OCI-LY7 (cell line): ENCODE results near the gene REXO1. TPM values are rescaled to one million over a fixed set of nuclear protein-coding genes. Genes with fewer than 3 reads are reported as not detected.

Experiments used
- BruUV-seq: library from RNA; stranded (reverse); fragments of 400-500 nt; replicated peaks from 2 replicates; lab custom pipeline; 2021; lab: Mats Ljungman, UMichigan
- CTCF ChIA-PET: fragments of 300-600 bp; sonication (Branson Sonifier 250); formaldehyde crosslinking; loops from one replicate; lab custom pipeline; 2022; ENCODE audit warnings: antibody characterized with exemption; ENCODE audit not compliant: unreplicated experiment; lab: Charles Lee
- POLR2A ChIA-PET: fragments of 300-600 bp; sonication (Branson Sonifier 250); formaldehyde crosslinking; loops from one replicate; lab custom pipeline; 2022; ENCODE audit warnings: antibody characterized with exemption; lab: Charles Lee
- DNase-seq: peaks from one replicate; pipeline ENCODE4 v3.0.0-alpha.2; 2015; ENCODE audit warnings: low spot score
- H2AFZ ChIP-seq: fragments of 200-600 bp; sonication (generic), shearing (Covaris generic); 2 replicates; pipeline ENCODE4 v1.6.1; 2014; ENCODE audit warnings: mild to moderate bottlenecking, antibody characterized with exemption, low read length, moderate library complexity
- H3K27ac ChIP-seq: fragments of 200-600 bp; sonication (generic); 2 replicates; pipeline ENCODE4 v1.5.1; 2014; ENCODE audit warnings: mixed run types, low read depth, mild to moderate bottlenecking, moderate library complexity, low read length, inconsistent platforms; ENCODE audit not compliant: poor library complexity, severe bottlenecking
- H3K36me3 ChIP-seq: fragments of 200-600 bp; sonication (generic); 2 replicates; pipeline ENCODE4 v1.6.1; 2014; ENCODE audit warnings: mild to moderate bottlenecking, antibody characterized with exemption, low read length, moderate library complexity, mixed read lengths; ENCODE audit not compliant: insufficient read depth
- H3K4me1 ChIP-seq: fragments of 200-600 bp; sonication (generic); 2 replicates; pipeline ENCODE4 v1.5.1; 2014; ENCODE audit warnings: mild to moderate bottlenecking, low read length; ENCODE audit not compliant: insufficient read depth, poor library complexity, severe bottlenecking
- H3K4me2 ChIP-seq: fragments of 200-600 bp; sonication (generic); 2 replicates; pipeline ENCODE4 v1.6.1; 2014; ENCODE audit warnings: mild to moderate bottlenecking, low read length
- H3K4me3 ChIP-seq: fragments of 200-600 bp; sonication (generic); 2 replicates; pipeline ENCODE4 v1.5.1; 2014; ENCODE audit warnings: mild to moderate bottlenecking, low read depth, low read length; ENCODE audit not compliant: poor library complexity, severe bottlenecking
- H3K79me2 ChIP-seq: fragments of 200-600 bp; sonication (generic); 2 replicates; pipeline ENCODE4 v1.6.1; 2016; ENCODE audit warnings: low read depth, mild to moderate bottlenecking, low read length, moderate library complexity, mixed read lengths; ENCODE audit not compliant: insufficient read depth
- H3K9me2 ChIP-seq: fragments of 200-600 bp; sonication (generic); 2 replicates; pipeline ENCODE4 v1.6.1; 2016; ENCODE audit warnings: mild to moderate bottlenecking, low read length, mixed read lengths; ENCODE audit not compliant: insufficient read depth
- H3K9me3 ChIP-seq: fragments of 200-600 bp; sonication (generic); 2 replicates; pipeline ENCODE4 v1.6.1; 2014; ENCODE audit warnings: mild to moderate bottlenecking, mixed run types, low read length, mixed read lengths
- H4K20me1 ChIP-seq: fragments of 200-600 bp; sonication (generic); 2 replicates; pipeline ENCODE4 v1.6.1; 2014; ENCODE audit warnings: mild to moderate bottlenecking, antibody characterized with exemption, low read length, moderate library complexity, mixed read lengths; ENCODE audit not compliant: insufficient read depth
- EZH2phosphoT487 ChIP-seq: fragments of 200-600 bp; sonication (generic); IDR thresholded peaks from 2 replicates; pipeline ENCODE4 v1.6.1; 2018; ENCODE audit warnings: low read depth, borderline replicate concordance, mild to moderate bottlenecking, mixed run types, antibody characterized with exemption, low read length, moderate library complexity, mixed read lengths
- intact Hi-C: fragments of 100-400 bp; cut with micrococcal nuclease; formaldehyde crosslinking; loops from one replicate; pipeline ENCODE4 v1.10.0; 2022; ENCODE audit not compliant: unreplicated experiment
- total RNA-seq, 2 experiments: library from RNA; depleted of rRNA in 1 of 2; stranded (reverse); fragments of >200 nt in 1 of 2; shearing (Covaris generic) in 1 of 2; gene quantifications; 2 replicates each; pipeline ENCODE4 v1.2.3, GENCODE V29; 2014 to 2022
- TF ChIP-seq, protein P1 (sequence below): fragments of 200-600 bp; sonication (generic); conservative IDR thresholded peaks from 2 replicates; pipeline ENCODE4 v1.5.1; 2014; ENCODE audit warnings: mild to moderate bottlenecking, antibody characterized with exemption, low read length, moderate library complexity, mixed read lengths

Gene REXO1
- total RNA-seq, 2 experiments from 2014 or later, result 24.0 to 52.8 TPM

DNA sequence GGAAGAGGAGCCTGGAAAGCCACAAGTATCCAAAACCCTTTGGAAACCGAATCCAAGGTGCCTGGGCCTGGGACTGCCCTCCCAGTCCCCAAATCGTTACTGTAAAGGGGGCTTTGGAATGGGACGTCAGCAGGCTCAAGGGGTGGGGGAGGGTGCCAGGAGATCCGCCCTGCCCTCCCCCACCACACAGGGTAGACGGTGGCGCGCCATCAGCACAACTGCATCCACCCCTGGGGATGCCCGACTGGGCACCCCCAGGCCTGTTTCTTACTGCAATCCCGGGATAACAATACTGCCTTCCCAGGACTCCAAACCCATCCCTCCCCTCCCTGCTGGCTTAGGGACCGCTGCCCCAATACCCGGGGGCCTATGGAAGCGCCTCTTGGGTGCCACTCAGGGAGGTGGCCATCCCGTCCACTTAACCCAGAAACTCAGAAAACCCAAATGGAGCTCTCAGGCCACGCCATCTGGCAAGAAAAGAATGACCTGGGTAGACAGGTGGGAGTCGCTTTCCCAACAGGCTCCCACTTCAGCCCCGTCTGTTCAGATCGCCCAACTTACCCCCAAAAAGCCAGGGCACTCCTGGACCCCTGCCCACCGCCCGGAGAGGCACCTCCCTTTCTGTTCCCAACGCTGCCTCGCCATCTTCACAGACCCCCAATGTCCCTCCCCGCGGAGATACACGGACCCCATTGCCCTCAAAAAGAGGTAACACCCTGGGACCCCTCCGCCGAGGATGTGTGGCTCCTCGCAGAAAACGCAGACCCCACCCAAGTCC lies 12.7 kb upstream of the REXO1 start:
- Histone ChIP-seq H2AFZ (no peak overlapping the region), H3K9me2 (no peaks in the 10 kb centered on the region), H4K20me1 (peaks cover 23% of the 10 kb centered on the region), H3K79me2 (peaks cover 61% of the 10 kb centered on the region), H3K4me1 (peaks cover 65% of the 10 kb centered on the region), H3K27ac (no peak overlapping the region), H3K4me2 (peak overlapping the region; percentile 98), H3K36me3 (peaks cover 11% of the 10 kb centered on the region; the same call in 1 of the 2 replicates), H3K9me3 (no peaks in the 10 kb centered on the region), H3K4me3 (peak overlapping the region; percentile 97)
- ChIA-PET CTCF (no interaction called here), POLR2A (no interaction called here)
- no TSS peak for BruUV-seq
- no peak for TF ChIP-seq EZH2phosphoT487
- TF ChIP-seq, protein P1, sequence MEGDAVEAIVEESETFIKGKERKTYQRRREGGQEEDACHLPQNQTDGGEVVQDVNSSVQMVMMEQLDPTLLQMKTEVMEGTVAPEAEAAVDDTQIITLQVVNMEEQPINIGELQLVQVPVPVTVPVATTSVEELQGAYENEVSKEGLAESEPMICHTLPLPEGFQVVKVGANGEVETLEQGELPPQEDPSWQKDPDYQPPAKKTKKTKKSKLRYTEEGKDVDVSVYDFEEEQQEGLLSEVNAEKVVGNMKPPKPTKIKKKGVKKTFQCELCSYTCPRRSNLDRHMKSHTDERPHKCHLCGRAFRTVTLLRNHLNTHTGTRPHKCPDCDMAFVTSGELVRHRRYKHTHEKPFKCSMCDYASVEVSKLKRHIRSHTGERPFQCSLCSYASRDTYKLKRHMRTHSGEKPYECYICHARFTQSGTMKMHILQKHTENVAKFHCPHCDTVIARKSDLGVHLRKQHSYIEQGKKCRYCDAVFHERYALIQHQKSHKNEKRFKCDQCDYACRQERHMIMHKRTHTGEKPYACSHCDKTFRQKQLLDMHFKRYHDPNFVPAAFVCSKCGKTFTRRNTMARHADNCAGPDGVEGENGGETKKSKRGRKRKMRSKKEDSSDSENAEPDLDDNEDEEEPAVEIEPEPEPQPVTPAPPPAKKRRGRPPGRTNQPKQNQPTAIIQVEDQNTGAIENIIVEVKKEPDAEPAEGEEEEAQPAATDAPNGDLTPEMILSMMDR, result no peak
- no peak for DNase-seq
- intact Hi-C loops, result no loop called here

DNA sequence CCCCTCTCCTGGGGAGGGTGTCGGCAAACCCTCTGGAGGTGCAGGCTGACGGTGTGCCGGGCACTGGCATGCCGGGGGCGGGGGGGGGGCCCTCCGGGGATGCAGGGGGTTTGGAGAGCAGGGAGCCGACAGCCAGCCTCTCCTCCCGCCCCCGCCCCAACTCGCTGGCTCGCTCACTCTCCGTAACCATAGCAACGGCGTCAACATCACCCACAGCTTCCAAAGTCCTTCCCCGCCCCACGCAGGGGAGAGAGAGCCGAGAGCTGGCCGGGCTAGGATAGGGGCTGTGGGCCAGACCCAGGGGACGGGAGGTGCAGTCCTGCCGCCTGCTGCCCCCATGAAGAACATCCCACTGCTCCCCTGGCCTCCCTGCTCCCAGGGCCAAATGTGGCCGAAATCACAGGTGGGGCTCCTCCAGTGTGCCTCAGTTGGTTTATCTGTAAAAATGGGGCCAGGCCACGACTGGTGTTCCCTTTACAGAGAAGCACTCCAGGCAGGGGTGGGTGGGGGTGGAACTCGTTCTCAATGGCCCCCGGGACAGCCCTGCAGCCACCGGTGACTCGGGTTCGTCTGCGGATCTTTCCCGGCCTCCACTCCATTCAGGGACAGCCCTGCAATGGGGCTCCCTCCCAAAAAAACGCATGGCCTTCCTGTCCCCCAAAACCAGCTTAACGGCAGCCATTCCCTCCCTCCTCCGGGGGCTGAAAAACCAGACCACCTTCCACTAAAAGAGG lies 11.9 kb upstream of the REXO1 start:
- Histone ChIP-seq H3K36me3 (peaks cover 7% of the 10 kb centered on the region; the same call in 1 of the 2 replicates), H3K4me2 (peak overlapping the region; percentile 98), H3K4me1 (peaks cover 69% of the 10 kb centered on the region), H3K4me3 (peak overlapping the region; percentile 97), H4K20me1 (peaks cover 23% of the 10 kb centered on the region), H3K27ac (no peak overlapping the region), H3K9me2 (no peaks in the 10 kb centered on the region), H3K9me3 (no peaks in the 10 kb centered on the region), H2AFZ (no peak overlapping the region), H3K79me2 (peaks cover 69% of the 10 kb centered on the region)
- TF ChIP-seq EZH2phosphoT487, result no peak
- TF ChIP-seq, protein P1, result no peak
- intact Hi-C loops, result no loop called here
- ChIA-PET POLR2A (no interaction called here), CTCF (no interaction called here)
- no TSS peak for BruUV-seq
- DNase-seq, result peak; percentile 62
